PFSK-1 (cell line): Measurements from ENCODE around the gene SPDYE3.

ENCODE experiments used
- FOXP2 ChIP-seq: optimal IDR thresholded peaks from 2 replicates; pipeline ENCODE3; 2011; ENCODE audit warnings: borderline replicate concordance, control low read depth, inconsistent platforms; ENCODE audit not compliant: insufficient read depth; ENCODE audit errors: extremely low read length, extremely low read depth
- POLR2AphosphoS5 ChIP-seq: IDR thresholded peaks from 2 replicates; pipeline ENCODE4 v1.6.1; 2012; ENCODE audit warnings: low read depth, mild to moderate bottlenecking, control low read depth, low read length, moderate library complexity
- TAF1 ChIP-seq: IDR thresholded peaks from 2 replicates; pipeline ENCODE4 v1.6.1; 2012; ENCODE audit warnings: low read length, control low read depth, borderline replicate concordance; ENCODE audit not compliant: insufficient read depth
- TF ChIP-seq, protein P1 (sequence below), 2 experiments: IDR thresholded peaks; 2 replicates each; pipeline versions ENCODE4 v1.6.1 to v1.8.0; 2011 to 2012; ENCODE audit warnings: low read depth in 2 of 2, low read length in 2 of 2, control low read depth in 1 of 2, inconsistent platforms in 1 of 2, mild to moderate bottlenecking in 1 of 2, moderate library complexity in 1 of 2; ENCODE audit not compliant: insufficient read depth in 1 of 2

DNA sequence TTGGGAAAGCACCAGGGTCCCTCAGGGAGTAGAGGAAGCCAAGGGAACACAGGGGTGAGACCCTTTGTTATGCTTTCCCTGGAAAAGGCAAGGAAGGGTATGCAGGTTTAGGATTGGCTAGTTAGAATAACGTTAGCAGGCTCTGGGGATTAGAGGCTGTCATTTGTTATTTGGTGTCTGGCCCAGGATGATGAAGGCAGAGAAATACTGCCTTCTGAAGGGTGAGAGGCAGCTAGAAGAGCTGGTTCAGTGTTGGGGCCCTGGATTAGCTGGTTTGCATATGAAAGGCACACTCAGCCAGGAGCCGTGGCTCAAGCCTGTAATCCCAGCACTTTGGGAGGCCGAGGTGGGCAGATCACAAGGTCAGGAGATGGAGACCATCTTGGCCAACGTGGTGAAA, 62.8 kb downstream of the SPDYE3 start:
- TF ChIP-seq POLR2AphosphoS5 (peak; percentile 14; the same call in 1 of the 2 replicates), TAF1 (no peak), FOXP2 (no peak)
- TF ChIP-seq, protein P1, sequence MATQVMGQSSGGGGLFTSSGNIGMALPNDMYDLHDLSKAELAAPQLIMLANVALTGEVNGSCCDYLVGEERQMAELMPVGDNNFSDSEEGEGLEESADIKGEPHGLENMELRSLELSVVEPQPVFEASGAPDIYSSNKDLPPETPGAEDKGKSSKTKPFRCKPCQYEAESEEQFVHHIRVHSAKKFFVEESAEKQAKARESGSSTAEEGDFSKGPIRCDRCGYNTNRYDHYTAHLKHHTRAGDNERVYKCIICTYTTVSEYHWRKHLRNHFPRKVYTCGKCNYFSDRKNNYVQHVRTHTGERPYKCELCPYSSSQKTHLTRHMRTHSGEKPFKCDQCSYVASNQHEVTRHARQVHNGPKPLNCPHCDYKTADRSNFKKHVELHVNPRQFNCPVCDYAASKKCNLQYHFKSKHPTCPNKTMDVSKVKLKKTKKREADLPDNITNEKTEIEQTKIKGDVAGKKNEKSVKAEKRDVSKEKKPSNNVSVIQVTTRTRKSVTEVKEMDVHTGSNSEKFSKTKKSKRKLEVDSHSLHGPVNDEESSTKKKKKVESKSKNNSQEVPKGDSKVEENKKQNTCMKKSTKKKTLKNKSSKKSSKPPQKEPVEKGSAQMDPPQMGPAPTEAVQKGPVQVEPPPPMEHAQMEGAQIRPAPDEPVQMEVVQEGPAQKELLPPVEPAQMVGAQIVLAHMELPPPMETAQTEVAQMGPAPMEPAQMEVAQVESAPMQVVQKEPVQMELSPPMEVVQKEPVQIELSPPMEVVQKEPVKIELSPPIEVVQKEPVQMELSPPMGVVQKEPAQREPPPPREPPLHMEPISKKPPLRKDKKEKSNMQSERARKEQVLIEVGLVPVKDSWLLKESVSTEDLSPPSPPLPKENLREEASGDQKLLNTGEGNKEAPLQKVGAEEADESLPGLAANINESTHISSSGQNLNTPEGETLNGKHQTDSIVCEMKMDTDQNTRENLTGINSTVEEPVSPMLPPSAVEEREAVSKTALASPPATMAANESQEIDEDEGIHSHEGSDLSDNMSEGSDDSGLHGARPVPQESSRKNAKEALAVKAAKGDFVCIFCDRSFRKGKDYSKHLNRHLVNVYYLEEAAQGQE (IDR thresholded peaks at IDR 0.05; ENCODE audit: insufficient read depth in 1 of 2, low read depth in 2 of 2, low read length in 2 of 2), result no peak
